ENCODE measurements around the gene TIMP2.
"Not testable (repeated sequence)": the region's sequence is repeated elsewhere in the genome, so short reads cannot be mapped to it uniquely, and the experiment has no call there.

Gene TIMP2

DNA sequence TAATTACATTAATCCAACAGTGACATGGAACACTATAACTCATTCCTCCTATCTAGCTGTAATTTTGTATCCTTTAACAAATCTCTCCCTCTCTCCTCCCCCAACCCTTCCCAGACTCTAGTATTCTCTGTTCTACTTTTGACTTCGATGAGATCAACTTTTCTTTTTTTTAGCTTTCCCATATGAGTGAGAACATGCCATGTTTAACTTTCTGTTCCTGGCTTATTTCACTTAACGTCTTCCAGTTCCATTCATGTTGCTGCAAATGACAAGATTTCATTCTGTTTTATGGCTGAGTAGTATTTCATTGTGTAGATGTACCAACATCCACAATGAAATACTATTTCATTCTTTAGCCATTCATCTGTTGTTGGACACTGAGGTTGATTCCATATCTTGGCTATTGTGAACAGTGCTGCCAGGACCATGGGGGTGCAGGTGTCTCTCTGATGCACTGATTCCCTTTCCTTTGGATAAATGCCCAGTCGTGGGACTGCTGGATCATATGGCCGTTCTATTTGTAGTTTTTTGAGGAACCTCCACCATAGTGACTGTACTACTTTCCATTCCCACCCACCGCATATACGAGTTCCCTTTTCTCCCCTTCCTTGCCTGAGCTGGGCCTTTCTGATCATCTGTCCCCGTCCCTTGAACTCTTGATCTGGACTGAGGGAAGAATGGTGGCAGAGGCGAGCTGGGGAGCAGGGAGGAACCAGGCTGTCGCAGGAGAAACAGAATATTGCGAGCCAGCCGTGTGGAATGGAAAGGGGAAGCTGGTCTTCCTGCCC, 14.5 kb downstream of the TIMP2 start:
- DNase-seq (ENCODE audit: low spot score), result no peak
- no peak for TF ChIP-seq CTCF (IDR thresholded peaks at IDR 0.05; ENCODE audit: extremely low read depth, insufficient read depth, missing control alignments)
- in situ Hi-C loops (cut with MboI; ENCODE audit: low pct_unique_long_range_greater_than_20kb, low sequenced_read_pairs, unreplicated experiment), result no loop called here

- TF ChIP-seq CTCF (IDR thresholded peaks at IDR 0.05; ENCODE audit: extremely low read depth, insufficient read depth, missing control alignments), result no peak
- in situ Hi-C loops (cut with MboI; ENCODE audit: low pct_unique_long_range_greater_than_20kb, low sequenced_read_pairs, unreplicated experiment), result no loop called here
- no peak for DNase-seq (ENCODE audit: low spot score)
Measured at GRCh38 chr17:78908426-78908825, 16.8 kb downstream of the TIMP2 start.

DNA sequence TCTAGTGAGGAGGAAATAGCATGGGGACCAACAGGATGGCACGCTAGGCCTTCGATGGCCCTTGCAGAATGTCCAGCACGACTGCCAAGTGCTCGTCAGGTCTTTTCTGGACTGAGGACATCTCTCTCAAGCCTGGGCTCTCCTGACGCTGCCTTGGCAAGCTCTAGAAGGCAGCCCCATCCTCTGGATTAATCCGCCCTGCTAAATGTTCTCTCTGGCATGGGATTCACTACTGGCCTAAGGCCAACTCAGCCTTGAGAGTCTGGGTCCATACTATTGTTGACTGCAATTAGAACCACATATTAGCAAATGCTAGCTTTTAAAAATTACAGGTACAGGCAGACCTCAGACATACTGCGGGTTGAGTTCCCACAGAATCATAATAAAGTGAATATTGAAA, 19.6 kb downstream of the TIMP2 start:
- TF ChIP-seq CTCF (IDR thresholded peaks at IDR 0.05; ENCODE audit: extremely low read depth, insufficient read depth, missing control alignments), result no peak
- no peak for DNase-seq (ENCODE audit: low spot score)
- in situ Hi-C loops (cut with MboI; ENCODE audit: low pct_unique_long_range_greater_than_20kb, low sequenced_read_pairs, unreplicated experiment), result no loop called here

GRCh38 chr17:78905116-78905515, 20.1 kb downstream of the TIMP2 start:
- in situ Hi-C loops (cut with MboI; ENCODE audit: low pct_unique_long_range_greater_than_20kb, low sequenced_read_pairs, unreplicated experiment), result no loop called here
- DNase-seq (ENCODE audit: low spot score), result no peak
- no peak for TF ChIP-seq CTCF (IDR thresholded peaks at IDR 0.05; ENCODE audit: extremely low read depth, insufficient read depth, missing control alignments)

DNA sequence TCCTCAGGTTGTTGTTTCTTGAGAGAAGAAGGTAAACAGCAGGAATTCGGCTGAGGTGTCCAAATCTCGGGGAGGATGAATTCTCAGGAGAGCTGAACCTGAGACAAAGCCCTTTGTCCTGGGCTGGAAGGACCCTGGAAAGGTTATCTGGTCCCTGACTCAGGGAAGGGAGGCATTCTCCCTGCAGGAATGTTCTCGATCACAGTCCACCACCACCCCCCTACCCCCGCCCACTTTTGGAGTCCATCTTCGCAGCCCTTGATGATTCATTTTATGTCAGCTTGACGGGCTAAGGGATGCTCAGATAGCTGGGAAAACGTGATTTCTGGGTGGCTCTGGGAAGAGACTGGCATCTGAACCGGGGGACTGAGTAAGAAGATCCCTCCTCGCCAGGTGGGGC, 20.8 kb downstream of the TIMP2 start:
- DNase-seq (ENCODE audit: low spot score), result no peak
- TF ChIP-seq CTCF (IDR thresholded peaks at IDR 0.05; ENCODE audit: extremely low read depth, insufficient read depth, missing control alignments), result no peak
- in situ Hi-C loops (cut with MboI; ENCODE audit: low pct_unique_long_range_greater_than_20kb, low sequenced_read_pairs, unreplicated experiment), result no loop called here

- DNase-seq (ENCODE audit: low spot score), result peak; percentile 55
- in situ Hi-C loops (cut with MboI; ENCODE audit: low pct_unique_long_range_greater_than_20kb, low sequenced_read_pairs, unreplicated experiment), result no loop called here
- no peak for TF ChIP-seq CTCF (IDR thresholded peaks at IDR 0.05; ENCODE audit: extremely low read depth, insufficient read depth, missing control alignments)
Measured at GRCh38 chr17:78903101-78903779, 21.9 kb downstream of the TIMP2 start, which contains the start of gene CEP295NL. CEP295NL (minus strand) TSS chr17:78903201; CDS start chr17:78901828, 1,373 bp downstream.

DNA sequence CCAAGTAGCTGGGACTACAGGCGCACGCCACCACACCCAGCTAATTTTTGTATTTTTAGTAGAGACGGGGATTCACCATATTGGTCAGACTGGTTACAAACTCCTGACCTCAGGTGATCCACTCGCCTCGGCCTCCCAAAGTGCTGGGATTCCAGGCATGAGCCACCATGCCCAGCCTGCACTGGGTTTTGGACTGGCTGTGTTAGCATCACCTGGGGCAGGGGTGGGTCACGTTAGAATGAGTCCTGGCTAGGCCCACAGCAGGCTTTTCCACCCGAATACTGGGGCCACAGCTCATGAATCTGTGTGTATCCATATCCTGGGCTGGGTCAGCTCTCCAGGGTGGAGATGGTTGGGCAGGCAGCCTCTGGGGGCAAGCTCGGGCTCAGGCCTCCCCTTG, 23.0 kb downstream of the TIMP2 start:
- in situ Hi-C loops (cut with MboI; ENCODE audit: low pct_unique_long_range_greater_than_20kb, low sequenced_read_pairs, unreplicated experiment); DNase-seq (ENCODE audit: low spot score): not testable (repeated sequence)

All from GM13977 (cell line).